H1 (cell line): ENCODE data around the gene TPD52L2.

ENCODE experiments used
- ASH2L ChIP-seq: fragments of 200-600, 300-600 bp; sonication (generic); IDR thresholded peaks from one replicate; pipeline ENCODE4 v1.7.1; 2017; ENCODE audit warnings: low read length
- CBX8 ChIP-seq: fragments of 300-800, 300-1000 bp; sonication (generic); IDR thresholded peaks from 2 replicates; pipeline ENCODE4 v1.7.1; 2016; ENCODE audit warnings: low read depth, low read length, borderline replicate concordance
- CEBPB ChIP-seq: IDR thresholded peaks from 2 replicates; pipeline ENCODE4 v1.6.1; 2012; ENCODE audit warnings: low read depth, low read length
- CTBP2 ChIP-seq: IDR thresholded peaks from 2 replicates; pipeline ENCODE4 v1.7.0; 2011; ENCODE audit warnings: borderline replicate concordance, mild to moderate bottlenecking, moderate library complexity, mixed read lengths, low read length; ENCODE audit not compliant: insufficient read depth, insufficient read length
- CTCF ChIP-seq, 3 experiments: IDR thresholded peaks; 1 replicate in 2 of 3; 2 replicates in 1 of 3; pipeline versions ENCODE4 v1.5.1 to v1.6.1; 2011; ENCODE audit warnings: low read length in 3 of 3, mild to moderate bottlenecking in 3 of 3, inconsistent platforms in 2 of 3, low read depth in 1 of 3, moderate library complexity in 1 of 3; ENCODE audit not compliant: insufficient read depth in 1 of 3; ENCODE audit errors: control extremely low read depth in 1 of 3
- EZH2 ChIP-seq: fragments of 200-600 bp; sonication (generic); IDR thresholded peaks from 2 replicates; pipeline ENCODE4 v1.7.1; 2012; ENCODE audit warnings: low read depth, mild to moderate bottlenecking, moderate library complexity, low read length, inconsistent platforms; ENCODE audit not compliant: severe bottlenecking
- JUND ChIP-seq: IDR thresholded peaks from 2 replicates; pipeline ENCODE4 v1.6.1; 2011; ENCODE audit warnings: mild to moderate bottlenecking, improper control_type of control experiment, low read length
- POLR2A ChIP-seq, 2 experiments: IDR thresholded peaks; 1 replicate in 1 of 2; 2 replicates in 1 of 2; pipeline ENCODE4 v1.6.1; 2011; ENCODE audit warnings: low read depth in 2 of 2, low read length in 2 of 2, mild to moderate bottlenecking in 2 of 2; ENCODE audit errors: control extremely low read depth in 1 of 2
- POLR2AphosphoS5 ChIP-seq: IDR thresholded peaks from 2 replicates; pipeline ENCODE4 v1.6.1; 2011; ENCODE audit warnings: low read depth, low read length
- TAF1 ChIP-seq: IDR thresholded peaks from 2 replicates; pipeline ENCODE4 v1.6.1; 2011; ENCODE audit warnings: mild to moderate bottlenecking, low read depth, low read length
- ZNF274 ChIP-seq: IDR thresholded peaks from 2 replicates; pipeline ENCODE4 v1.7.0; 2012; ENCODE audit warnings: low read length, borderline replicate concordance; ENCODE audit errors: extremely low read depth

DNA sequence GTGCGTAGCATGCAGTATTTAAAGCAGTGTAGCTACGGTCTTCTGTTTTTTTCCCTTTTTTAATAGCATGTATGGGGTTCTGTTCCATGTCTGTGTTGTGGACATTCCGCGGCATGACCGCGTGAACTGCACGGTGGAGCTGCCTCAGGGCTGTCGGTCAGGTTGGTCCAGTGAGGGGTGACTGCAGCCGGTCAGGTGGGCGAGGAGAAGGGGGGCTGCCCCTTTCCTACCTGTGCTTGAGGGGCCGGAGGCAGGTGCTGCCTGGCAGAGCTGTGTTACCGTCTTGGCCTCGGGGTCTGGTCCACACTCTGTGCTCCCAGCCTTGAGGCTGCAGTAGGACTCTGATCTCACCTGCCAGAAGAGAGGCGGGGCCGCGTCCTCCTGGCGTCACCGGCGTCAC, 66.7 kb downstream of the TPD52L2 start:
- no peak for TF ChIP-seq CEBPB
- no peak for TF ChIP-seq CTCF (IDR thresholded peaks at IDR 0.05; ENCODE audit: control extremely low read depth in 1 of 3, insufficient read depth in 1 of 3, low read depth in 1 of 3, low read length in 3 of 3)
- TF ChIP-seq ZNF274 = no peak
- no peak for TF ChIP-seq ASH2L
- no peak for TF ChIP-seq POLR2A (IDR thresholded peaks at IDR 0.05; ENCODE audit: control extremely low read depth in 1 of 2, low read depth in 2 of 2, low read length in 2 of 2)
- no peak for TF ChIP-seq EZH2
- no peak for TF ChIP-seq TAF1
- no peak for TF ChIP-seq CBX8
- no peak for TF ChIP-seq CTBP2
- no peak for TF ChIP-seq POLR2AphosphoS5
- TF ChIP-seq JUND = no peak
